Measurements from ENCODE around the gene HELZ2. TPM values are rescaled to one million over a fixed set of nuclear protein-coding genes. Genes with fewer than 3 reads are reported as not detected.

Gene HELZ2
- total and polyA plus RNA-seq, 10 of the 15 experiments (the other 5 are each of a cell fraction or from before 2014, with no cell fraction given), result 0.05 to 33.3 (median 6.2) TPM

DNA sequence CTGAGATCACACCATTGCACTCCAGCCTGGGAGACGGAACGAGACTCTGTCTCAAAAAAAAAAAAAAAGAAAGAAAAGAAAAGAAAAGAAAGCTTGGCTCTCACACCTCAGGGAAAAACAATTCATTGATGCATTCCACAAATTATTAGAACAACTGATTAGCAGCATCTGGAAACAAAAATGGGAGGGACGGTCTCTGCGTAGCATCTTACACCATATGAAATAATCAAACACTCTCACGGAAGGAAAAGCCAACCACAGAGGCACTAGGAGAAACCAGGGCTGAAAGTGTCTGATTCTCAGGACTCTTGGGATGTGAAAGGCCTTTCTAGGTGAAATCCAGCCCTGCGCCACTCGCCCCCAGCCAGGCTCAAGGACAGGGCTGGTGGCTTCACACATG, 2.3 kb upstream of the HELZ2 start:
- Histone ChIP-seq H3K27me3 (replicated peaks in 1 of 2; ENCODE audit: control insufficient read depth in 2 of 2, insufficient read depth in 2 of 2, low read length in 1 of 2) (no peaks in the 10 kb centered on the region), H3K9ac (ENCODE audit: control insufficient read depth, insufficient read depth, low read length) (no peak overlapping the region), H3K4me1 (ENCODE audit: control insufficient read depth, insufficient read depth, low read length) (peaks cover 10% of the 10 kb centered on the region), H3K4me3 (no peak overlapping the region), H3K79me2 (ENCODE audit: control insufficient read depth, insufficient read depth, low read length) (peaks cover 3% of the 10 kb centered on the region; the same call in 1 of the 2 replicates), H4K20me1 (ENCODE audit: control insufficient read depth, insufficient read depth) (no peaks in the 10 kb centered on the region; the same call in 1 of the 2 replicates), H2AFZ (ENCODE audit: control insufficient read depth, low read depth, low read length) (no peak overlapping the region), H3K4me2 (ENCODE audit: control insufficient read depth, insufficient read depth) (no peak overlapping the region), H3K36me3 (ENCODE audit: control insufficient read depth in 2 of 2, insufficient read depth in 2 of 2, low read length in 1 of 2) (no peaks in the 10 kb centered on the region), H3K27ac (ENCODE audit: control insufficient read depth, insufficient read depth) (no peak overlapping the region), H3K9me3 (replicated peaks; ENCODE audit: control insufficient read depth, insufficient read depth, low read length) (no peaks in the 10 kb centered on the region)
- CTCF ChIA-PET, result interaction anchor here (1.0 to 3.6 kb wide), 2 partner anchors 39 to 288 kb away, joined by 4 to 24 read pairs; partner anchors contain the start of gene PTK6
- intact Hi-C loops (cut with micrococcal nuclease; ENCODE audit: unreplicated experiment) (no loop called here), in situ Hi-C loops (cut with MboI) (no loop called here)
- WGBS (ENCODE audit: insufficient coverage, insufficient replicate concordance, low lambda C conversion rate, missing lambda C conversion rate), result 75% methylated on average over 7 of the region's 7 CpGs
- no peak for ATAC-seq
- no TSS peak for BruUV-seq (replicated peaks)
- RAD21 ChIA-PET (ENCODE audit: unreplicated experiment), result interaction anchor here (1.2 kb wide), 1 partner anchor 38 kb away, joined by 3 read pairs; no protein-coding TSS in a partner anchor
- no peak for DNase-seq (ENCODE audit: low read depth, low spot score)
- FAIRE-seq, result no peak
- SMC1A ChIA-PET (ENCODE audit: uncharacterized antibody, unreplicated experiment), result no interaction called here
- POLR2A ChIA-PET, result interaction anchor here (0.6 to 1.1 kb wide), 2 partner anchors 13 to 360 kb away, joined by 3 to 4 read pairs; no protein-coding TSS in a partner anchor
- TF ChIP-seq IKZF1 (conservative IDR thresholded peaks at IDR 0.05) (no peak), HSF1 (IDR thresholded peaks at IDR 0.05; ENCODE audit: low read depth, low read length) (no peak), MTA2 (IDR thresholded peaks at IDR 0.05; ENCODE audit: low read depth) (no peak), BCLAF1 (IDR thresholded peaks at IDR 0.05) (no peak), IKZF2 (IDR thresholded peaks at IDR 0.05) (no peak), RB1 (IDR thresholded peaks at IDR 0.05; ENCODE audit: borderline replicate concordance) (no peak), POLR2AphosphoS5 (IDR thresholded peaks at IDR 0.05; ENCODE audit: low read length) (no peak), SREBF1 (IDR thresholded peaks at IDR 0.05; ENCODE audit: low read length) (no peak), SIX5 (IDR thresholded peaks at IDR 0.05; ENCODE audit: low read depth, low read length, severe bottlenecking) (no peak), KAT2A (conservative IDR thresholded peaks at IDR 0.05; ENCODE audit: control insufficient read depth, low read depth, low read length) (no peak), EED (IDR thresholded peaks at IDR 0.05; ENCODE audit: low read depth) (no peak), BMI1 (IDR thresholded peaks at IDR 0.05; ENCODE audit: borderline replicate concordance) (no peak), RELA (IDR thresholded peaks at IDR 0.05; ENCODE audit: borderline replicate concordance, partially characterized antibody) (no peak), IRF4 (IDR thresholded peaks at IDR 0.05; ENCODE audit: low read depth, low read length) (no peak)
- TF ChIP-seq, protein P1, sequence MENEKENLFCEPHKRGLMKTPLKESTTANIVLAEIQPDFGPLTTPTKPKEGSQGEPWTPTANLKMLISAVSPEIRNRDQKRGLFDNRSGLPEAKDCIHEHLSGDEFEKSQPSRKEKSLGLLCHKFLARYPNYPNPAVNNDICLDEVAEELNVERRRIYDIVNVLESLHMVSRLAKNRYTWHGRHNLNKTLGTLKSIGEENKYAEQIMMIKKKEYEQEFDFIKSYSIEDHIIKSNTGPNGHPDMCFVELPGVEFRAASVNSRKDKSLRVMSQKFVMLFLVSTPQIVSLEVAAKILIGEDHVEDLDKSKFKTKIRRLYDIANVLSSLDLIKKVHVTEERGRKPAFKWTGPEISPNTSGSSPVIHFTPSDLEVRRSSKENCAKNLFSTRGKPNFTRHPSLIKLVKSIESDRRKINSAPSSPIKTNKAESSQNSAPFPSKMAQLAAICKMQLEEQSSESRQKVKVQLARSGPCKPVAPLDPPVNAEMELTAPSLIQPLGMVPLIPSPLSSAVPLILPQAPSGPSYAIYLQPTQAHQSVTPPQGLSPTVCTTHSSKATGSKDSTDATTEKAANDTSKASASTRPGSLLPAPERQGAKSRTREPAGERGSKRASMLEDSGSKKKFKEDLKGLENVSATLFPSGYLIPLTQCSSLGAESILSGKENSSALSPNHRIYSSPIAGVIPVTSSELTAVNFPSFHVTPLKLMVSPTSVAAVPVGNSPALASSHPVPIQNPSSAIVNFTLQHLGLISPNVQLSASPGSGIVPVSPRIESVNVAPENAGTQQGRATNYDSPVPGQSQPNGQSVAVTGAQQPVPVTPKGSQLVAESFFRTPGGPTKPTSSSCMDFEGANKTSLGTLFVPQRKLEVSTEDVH (IDR thresholded peaks at IDR 0.05; ENCODE audit: low read depth, partially characterized antibody), result no peak
- TF ChIP-seq, protein P2, sequence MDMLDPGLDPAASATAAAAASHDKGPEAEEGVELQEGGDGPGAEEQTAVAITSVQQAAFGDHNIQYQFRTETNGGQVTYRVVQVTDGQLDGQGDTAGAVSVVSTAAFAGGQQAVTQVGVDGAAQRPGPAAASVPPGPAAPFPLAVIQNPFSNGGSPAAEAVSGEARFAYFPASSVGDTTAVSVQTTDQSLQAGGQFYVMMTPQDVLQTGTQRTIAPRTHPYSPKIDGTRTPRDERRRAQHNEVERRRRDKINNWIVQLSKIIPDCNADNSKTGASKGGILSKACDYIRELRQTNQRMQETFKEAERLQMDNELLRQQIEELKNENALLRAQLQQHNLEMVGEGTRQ (IDR thresholded peaks at IDR 0.05; ENCODE audit: borderline replicate concordance, low read depth, low read length), result no peak

All from GM12878 (cell line).